Mucosa of descending colon (tissue), 3 donors: ENCODE data around the gene SMYD4. TPM values are rescaled to one million over a fixed set of nuclear protein-coding genes. Genes with fewer than 3 reads are reported as not detected.

Experiments used
- ATAC-seq: fragments of 200-7000 bp; cut with Tn5 transposase; one replicate; pipeline ENCODE4 v1.9.1; 2020; ENCODE audit warnings: mild to moderate bottlenecking, moderate library complexity
- DNase-seq, 3 donors: peaks; one replicate each; pipeline ENCODE4 v3.0.0-alpha.2; 2020
- H3K36me3 ChIP-seq: fragments of 200-600 bp; one replicate; pipeline ENCODE4 v1.8.0; 2021; ENCODE audit warnings: low read depth, mild to moderate bottlenecking
- H3K4me1 ChIP-seq: fragments of 200-600 bp; one replicate; pipeline ENCODE4 v1.8.0; 2021; ENCODE audit warnings: low read depth, mild to moderate bottlenecking
- H3K4me3 ChIP-seq: fragments of 200-600 bp; one replicate; pipeline ENCODE4 v1.8.0; 2021; ENCODE audit warnings: mild to moderate bottlenecking
- H3K9me3 ChIP-seq: fragments of 200-600 bp; one replicate; pipeline ENCODE4 v1.8.0; 2021; ENCODE audit warnings: mild to moderate bottlenecking
- CTCF ChIP-seq: fragments of 200-600 bp; IDR thresholded peaks from one replicate; pipeline ENCODE4 v1.8.0; 2022; ENCODE audit warnings: antibody characterized with exemption, mild to moderate bottlenecking
- intact Hi-C, 2 donors: fragments of 100-400 bp; cut with DNase I in 1 of 2; cut with micrococcal nuclease in 1 of 2; formaldehyde crosslinking; loops; one replicate each; pipeline versions ENCODE4 v1.11.0 to v1.11.1; 2022; cut with DNase I, micrococcal nuclease
- total RNA-seq, 3 donors: library from RNA; stranded (reverse); fragmentation: NEBNext Ultra II Directional in 2 of 3; extraction: Animal tissue kit (Norgen Biotek cat#: 25700) in 2 of 3; gene quantifications; one replicate each; pipeline versions ENCODE4 v1.2.1 to v1.2.4, GENCODE V29; 2021 to 2023
- donor health status: DM: no; HTN: no; CAD: no; lungs with moderate emphysema.
- donor health status: DM: no; HTN: no; CAD: no.
- donor health status: DM: no; HTN: yes; CAD: no.

SMYD4 gene
- total RNA-seq, 3 donors from 2014 or later: 9.8 to 19.4 (median 10.7) TPM

- DNase-seq: no peak
- ATAC-seq: no peak
- Histone ChIP-seq H3K9me3 (no peaks in the 10 kb centered on the region), H3K4me3 (no peak overlapping the region), H3K36me3 (no peaks in the 10 kb centered on the region), H3K4me1 (peaks cover 17% of the 10 kb centered on the region)
- intact Hi-C loops: no loop called here
- no peak for TF ChIP-seq CTCF
Measured at GRCh38 chr17:1755252-1755826, 74.4 kb downstream of the SMYD4 start.

- no peaks in the 10 kb centered on the region for H3K36me3 ChIP-seq
- no peak for TF ChIP-seq CTCF
- intact Hi-C loops: no loop called here
- DNase-seq: no peak
- H3K4me1 ChIP-seq: peaks cover 17% of the 10 kb centered on the region
- no peaks in the 10 kb centered on the region for H3K9me3 ChIP-seq
- no peak overlapping the region for H3K4me3 ChIP-seq
- ATAC-seq: no peak
Measured at GRCh38 chr17:1754430-1755112, 75.1 kb downstream of the SMYD4 start.

GRCh38 chr17:1753767-1754429, 75.8 kb downstream of the SMYD4 start:
- DNase-seq (no peak), ATAC-seq (no peak)
- intact Hi-C loops: no loop called here
- Histone ChIP-seq H3K4me3 (no peak overlapping the region), H3K9me3 (no peaks in the 10 kb centered on the region), H3K4me1 (peaks cover 17% of the 10 kb centered on the region), H3K36me3 (no peaks in the 10 kb centered on the region)
- no peak for TF ChIP-seq CTCF

- intact Hi-C loops: no loop called here
- DNase-seq: peak; percentile 49 to 79 (median 79)
- Histone ChIP-seq H3K9me3 (no peaks in the 10 kb centered on the region), H3K4me1 (peaks cover 17% of the 10 kb centered on the region), H3K36me3 (no peaks in the 10 kb centered on the region), H3K4me3 (no peak overlapping the region)
- peak; percentile 94 for ATAC-seq
- TF ChIP-seq CTCF: no peak
Measured at GRCh38 chr17:1752425-1753262, 77.1 kb downstream of the SMYD4 start.

GRCh38 chr17:1750628-1751027, 79.1 kb downstream of the SMYD4 start:
- no peak for DNase-seq
- no peaks in the 10 kb centered on the region for H3K36me3 ChIP-seq
- no peak for ATAC-seq
- intact Hi-C loops: no loop called here
- H3K9me3 ChIP-seq: no peaks in the 10 kb centered on the region
- H3K4me1 ChIP-seq: peaks cover 17% of the 10 kb centered on the region
- TF ChIP-seq CTCF: no peak
- H3K4me3 ChIP-seq: no peak overlapping the region
